ENCODE measurements around the gene COQ9.

Gene COQ9

DNA sequence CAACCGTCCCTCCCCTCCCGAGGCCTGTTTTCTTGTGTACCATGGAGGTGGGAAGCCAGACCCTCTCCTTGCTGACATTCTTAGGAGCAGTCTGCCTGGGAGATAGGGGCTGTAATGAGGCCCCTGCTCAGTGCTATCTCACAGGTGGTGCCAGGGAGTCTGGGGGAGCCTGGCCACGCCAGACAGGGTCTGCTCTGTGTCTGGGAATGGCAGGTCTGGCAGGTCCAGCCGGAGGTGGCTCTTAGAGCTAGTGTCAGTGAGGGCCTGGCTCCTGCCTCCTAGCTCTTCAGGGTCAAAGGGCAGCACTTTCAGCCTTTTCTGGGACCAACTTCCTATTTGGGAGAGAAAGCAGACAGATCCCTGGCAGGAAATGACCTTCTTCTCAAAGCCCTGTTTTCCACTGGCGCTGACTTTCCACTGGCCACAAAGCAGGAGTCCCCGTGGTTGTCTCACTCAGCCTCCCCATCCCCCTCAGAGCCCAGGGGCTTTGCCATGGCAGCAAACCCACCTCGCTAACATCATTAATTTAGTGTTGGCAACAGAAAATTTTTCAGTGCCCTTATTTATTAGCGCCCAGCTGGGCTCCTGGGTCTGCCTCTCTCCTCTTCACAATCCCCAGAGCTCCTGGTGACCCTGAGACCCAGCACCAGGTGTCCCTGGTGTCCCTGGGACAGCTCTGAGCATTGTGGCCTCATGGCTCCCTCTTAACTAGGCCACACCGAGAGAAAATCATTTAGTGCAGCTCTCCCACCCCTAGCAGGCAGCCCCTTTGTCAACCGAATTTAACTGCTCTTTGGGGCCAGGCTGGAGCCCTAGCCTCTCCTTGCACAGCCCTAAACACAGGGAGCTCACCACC lies 63.0 kb downstream of the COQ9 start:
- Histone ChIP-seq H3K9ac (ENCODE audit: low read depth in 1 of 2, low read length in 2 of 2) (no peak overlapping the region), H3K36me3 (ENCODE audit: control insufficient read depth in 2 of 2, insufficient read depth in 2 of 2, low read length in 2 of 2) (no peaks in the 10 kb centered on the region), H3K27me3 (ENCODE audit: control insufficient read depth in 2 of 2, insufficient read depth in 2 of 2, low read length in 2 of 2) (no peaks in the 10 kb centered on the region), H3K4me1 (ENCODE audit: control insufficient read depth in 2 of 2, insufficient read depth in 2 of 2, low read length in 2 of 2) (peaks cover 3 to 9% of the 10 kb centered on the region in 2 donors), H3K4me3 (ENCODE audit: low read length in 2 of 2) (no peak overlapping the region), H3K27ac (ENCODE audit: low read depth in 2 of 2, low read length in 2 of 2) (no peak overlapping the region), H3K9me3 (ENCODE audit: control insufficient read depth in 2 of 2, low read length in 2 of 2) (no peaks in the 10 kb centered on the region)

Measured in mucosa of rectum (tissue), 2 donors.